H9 (cell line): ENCODE results near the gene LATS2. TPM values are rescaled to one million over a fixed set of nuclear protein-coding genes. Genes with fewer than 3 reads are reported as not detected.

Experiments used
- DNase-seq: peaks from one replicate; pipeline ENCODE4 v3.0.0-alpha.2; 2017
- H2AFZ ChIP-seq: one replicate; pipeline ENCODE4 v1.6.1; 2013; ENCODE audit warnings: mild to moderate bottlenecking, low read length, control low read depth, moderate library complexity
- H2AK5ac ChIP-seq: 2 replicates; pipeline ENCODE4 v1.6.1; 2013; ENCODE audit warnings: low read length, control low read depth, mixed read lengths; ENCODE audit not compliant: insufficient read length
- H2BK120ac ChIP-seq: one replicate; pipeline ENCODE4 v1.6.1; 2013; ENCODE audit warnings: low read depth, mild to moderate bottlenecking, low read length, control low read depth, inconsistent platforms; ENCODE audit not compliant: poor library complexity, severe bottlenecking
- H2BK12ac ChIP-seq: 2 replicates; pipeline ENCODE4 v1.6.1; 2013; ENCODE audit warnings: low read length, control low read depth, mixed read lengths, low read depth; ENCODE audit not compliant: insufficient read length
- H2BK15ac ChIP-seq: 2 replicates; pipeline ENCODE4 v1.6.1; 2013; ENCODE audit warnings: low read depth, low read length, control low read depth
- H2BK20ac ChIP-seq: one replicate; pipeline ENCODE4 v1.6.1; 2013; ENCODE audit warnings: low read depth, mild to moderate bottlenecking, low read length, control low read depth, inconsistent platforms; ENCODE audit not compliant: poor library complexity, severe bottlenecking
- H2BK5ac ChIP-seq: 2 replicates; pipeline ENCODE4 v1.6.1; 2013; ENCODE audit warnings: low read length, control low read depth, mixed read lengths; ENCODE audit not compliant: insufficient read length
- H3K14ac ChIP-seq: 2 replicates; pipeline ENCODE4 v1.6.1; 2013; ENCODE audit warnings: low read length, control low read depth; ENCODE audit not compliant: insufficient read depth
- H3K18ac ChIP-seq: 2 replicates; pipeline ENCODE4 v1.6.1; 2013; ENCODE audit warnings: low read depth, mild to moderate bottlenecking, mixed read lengths, low read length, control low read depth; ENCODE audit not compliant: insufficient read length
- H3K23ac ChIP-seq: 2 replicates; pipeline ENCODE4 v1.6.1; 2013; ENCODE audit warnings: low read length, control low read depth, mixed read lengths, low read depth; ENCODE audit not compliant: insufficient read length
- H3K23me2 ChIP-seq: 2 replicates; pipeline ENCODE4 v1.6.1; 2013; ENCODE audit warnings: low read depth, mild to moderate bottlenecking, mixed read lengths, low read length, control low read depth; ENCODE audit not compliant: insufficient read length, poor library complexity, severe bottlenecking
- H3K27ac ChIP-seq: 2 replicates; pipeline ENCODE4 v1.5.1; 2013; ENCODE audit warnings: low read length, control low read depth, mixed read lengths, low read depth; ENCODE audit not compliant: insufficient read length
- H3K27me3 ChIP-seq: 2 replicates; pipeline ENCODE4 v1.6.1; 2013; ENCODE audit warnings: low read length, control low read depth, inconsistent platforms; ENCODE audit not compliant: insufficient read depth
- H3K4ac ChIP-seq: 2 replicates; pipeline ENCODE4 v1.6.1; 2013; ENCODE audit warnings: low read depth, mild to moderate bottlenecking, control low read depth, inconsistent platforms, low read length, moderate library complexity
- H3K4me1 ChIP-seq: 2 replicates; pipeline ENCODE4 v1.6.1; 2013; ENCODE audit warnings: low read length, control low read depth, inconsistent platforms; ENCODE audit not compliant: insufficient read depth
- H3K4me2 ChIP-seq: 2 replicates; pipeline ENCODE4 v1.6.1; 2013; ENCODE audit warnings: low read length, control low read depth, mixed read lengths; ENCODE audit not compliant: insufficient read length, insufficient read depth
- H3K56ac ChIP-seq: 2 replicates; pipeline ENCODE4 v1.6.1; 2013; ENCODE audit warnings: low read depth, mild to moderate bottlenecking, mixed read lengths, low read length, control low read depth; ENCODE audit not compliant: insufficient read length
- H3K79me1 ChIP-seq: 2 replicates; pipeline ENCODE4 v1.6.1; 2013; ENCODE audit warnings: low read depth, mild to moderate bottlenecking, moderate library complexity, low read length, control low read depth, inconsistent platforms; ENCODE audit not compliant: insufficient read depth, poor library complexity, severe bottlenecking
- H3K79me2 ChIP-seq: 2 replicates; pipeline ENCODE4 v1.6.1; 2013; ENCODE audit warnings: low read length, control low read depth, inconsistent platforms; ENCODE audit not compliant: insufficient read depth
- H3K9ac ChIP-seq: 2 replicates; pipeline ENCODE4 v1.6.1; 2013; ENCODE audit warnings: low read length, control low read depth, mixed read lengths; ENCODE audit not compliant: insufficient read length; ENCODE audit errors: extremely low read depth
- H3K9me3 ChIP-seq: one replicate; pipeline ENCODE4 v1.6.1; 2013; ENCODE audit warnings: low read depth, low read length, inconsistent platforms; ENCODE audit not compliant: control insufficient read depth
- H3T11ph ChIP-seq: one replicate; pipeline ENCODE4 v1.6.1; 2013; ENCODE audit warnings: mild to moderate bottlenecking, low read length, control low read depth, inconsistent platforms
- H4K20me1 ChIP-seq: one replicate; pipeline ENCODE4 v1.6.1; 2013; ENCODE audit not compliant: control insufficient read depth, insufficient read length, insufficient read depth
- H4K5ac ChIP-seq: 2 replicates; pipeline ENCODE4 v1.6.1; 2013; ENCODE audit warnings: low read depth, mild to moderate bottlenecking, mixed read lengths, low read length, control low read depth; ENCODE audit not compliant: insufficient read length
- H4K8ac ChIP-seq: replicated peaks from 2 replicates; pipeline ENCODE4 v1.6.1; 2013; ENCODE audit warnings: low read length, control low read depth, mixed read lengths, low read depth; ENCODE audit not compliant: insufficient read length
- H4K91ac ChIP-seq: 2 replicates; pipeline ENCODE4 v1.6.1; 2013; ENCODE audit warnings: low read depth, mild to moderate bottlenecking, moderate library complexity, mixed read lengths, low read length, control low read depth; ENCODE audit not compliant: insufficient read length
- H3K27ac Mint-ChIP-seq, 3 experiments: 2 replicates in 2 of 3; 3 replicates in 1 of 3; pipeline ENCODE4 v1.8.0; 2020 to 2021; ENCODE audit warnings: mixed read lengths in 3 of 3, mild to moderate bottlenecking in 1 of 3, moderate library complexity in 1 of 3
- H3K27me3 Mint-ChIP-seq: 2 replicates; pipeline ENCODE4 v1.8.0; 2021; ENCODE audit warnings: low read depth, mild to moderate bottlenecking, moderate library complexity, mixed read lengths
- H3K36me3 Mint-ChIP-seq, 3 experiments: 2 replicates in 2 of 3; 3 replicates in 1 of 3; pipeline ENCODE4 v1.8.0; 2020 to 2021; ENCODE audit warnings: low read depth in 3 of 3, mixed read lengths in 3 of 3; ENCODE audit not compliant: insufficient read depth in 1 of 3
- H3K4me1 Mint-ChIP-seq, 2 experiments: 2 replicates each; pipeline ENCODE4 v1.8.0; 2020; ENCODE audit warnings: mixed read lengths in 2 of 2
- H3K4me3 Mint-ChIP-seq, 2 experiments: 2 replicates in 1 of 2; 3 replicates in 1 of 2; pipeline ENCODE4 v1.8.0; 2020 to 2021; ENCODE audit warnings: mild to moderate bottlenecking in 2 of 2, mixed read lengths in 2 of 2, moderate library complexity in 1 of 2
- H3K9me3 Mint-ChIP-seq, 2 experiments: 2 replicates in 1 of 2; 3 replicates in 1 of 2; pipeline ENCODE4 v1.8.0; 2020; ENCODE audit warnings: mild to moderate bottlenecking in 2 of 2, mixed read lengths in 2 of 2, moderate library complexity in 1 of 2
- WGBS: extraction: QIAGEN DNeasy Blood & Tissue Kit; methylation state at CpG from one replicate; pipeline ENCODE4 v1.1.7; 2013; ENCODE audit warnings: missing lambda C conversion rate, low lambda C conversion rate, mixed read lengths; ENCODE audit not compliant: insufficient read length; ENCODE audit errors: extremely low coverage; 5-methylcytosine and 5-hydroxymethylcytosine counted together
- total RNA-seq: library from RNA; stranded (reverse); gene quantifications from 2 replicates; pipeline ENCODE4 v1.2.1, GENCODE V29; 2021
- TF ChIP-seq, protein P1 (sequence below): fragments of 200-600 bp; sonication (generic); conservative IDR thresholded peaks from 3 replicates; pipeline ENCODE4 v1.8.0; 2021; ENCODE audit warnings: antibody characterized with exemption, mild to moderate bottlenecking

The LATS2 gene
- total RNA-seq, 1 experiment from 2014 or later = 20.0 TPM

- TF ChIP-seq, protein P1, sequence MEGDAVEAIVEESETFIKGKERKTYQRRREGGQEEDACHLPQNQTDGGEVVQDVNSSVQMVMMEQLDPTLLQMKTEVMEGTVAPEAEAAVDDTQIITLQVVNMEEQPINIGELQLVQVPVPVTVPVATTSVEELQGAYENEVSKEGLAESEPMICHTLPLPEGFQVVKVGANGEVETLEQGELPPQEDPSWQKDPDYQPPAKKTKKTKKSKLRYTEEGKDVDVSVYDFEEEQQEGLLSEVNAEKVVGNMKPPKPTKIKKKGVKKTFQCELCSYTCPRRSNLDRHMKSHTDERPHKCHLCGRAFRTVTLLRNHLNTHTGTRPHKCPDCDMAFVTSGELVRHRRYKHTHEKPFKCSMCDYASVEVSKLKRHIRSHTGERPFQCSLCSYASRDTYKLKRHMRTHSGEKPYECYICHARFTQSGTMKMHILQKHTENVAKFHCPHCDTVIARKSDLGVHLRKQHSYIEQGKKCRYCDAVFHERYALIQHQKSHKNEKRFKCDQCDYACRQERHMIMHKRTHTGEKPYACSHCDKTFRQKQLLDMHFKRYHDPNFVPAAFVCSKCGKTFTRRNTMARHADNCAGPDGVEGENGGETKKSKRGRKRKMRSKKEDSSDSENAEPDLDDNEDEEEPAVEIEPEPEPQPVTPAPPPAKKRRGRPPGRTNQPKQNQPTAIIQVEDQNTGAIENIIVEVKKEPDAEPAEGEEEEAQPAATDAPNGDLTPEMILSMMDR = no peak
- Mint-ChIP-seq H3K4me3 (no peak overlapping the region), H3K4me1 (peaks cover 9% of the 10 kb centered on the region in 2 experiments), H3K9me3 (no peaks in the 10 kb centered on the region; a peak in 1 of 5 replicates), H3K27ac (no peak overlapping the region), H3K36me3 (no peaks in the 10 kb centered on the region; a peak in 1 of 7 replicates), H3K27me3 (peaks cover 9% of the 10 kb centered on the region)
- WGBS = no CpG with 5 or more reads among the region's 14 CpGs
- Histone ChIP-seq H3T11ph (no peak overlapping the region), H2BK5ac (no peak overlapping the region), H3K27ac (no peak overlapping the region), H3K4ac (no peak overlapping the region), H4K8ac (no peak overlapping the region), H3K79me1 (no peaks in the 10 kb centered on the region), H3K14ac (no peak overlapping the region), H3K4me2 (no peak overlapping the region), H3K9ac (no peak overlapping the region), H2BK15ac (no peak overlapping the region), H2AK5ac (no peak overlapping the region), H4K5ac (no peak overlapping the region), H2AFZ (no peak overlapping the region), H3K9me3 (no peaks in the 10 kb centered on the region), H3K18ac (no peak overlapping the region), H3K4me1 (no peaks in the 10 kb centered on the region), H3K27me3 (no peaks in the 10 kb centered on the region), H3K23ac (no peak overlapping the region), H2BK120ac (no peak overlapping the region), H2BK12ac (no peak overlapping the region), H2BK20ac (no peak overlapping the region), H3K56ac (no peak overlapping the region), H4K91ac (no peak overlapping the region), H3K23me2 (no peaks in the 10 kb centered on the region), H4K20me1 (no peaks in the 10 kb centered on the region), H3K79me2 (no peaks in the 10 kb centered on the region)
- no peak for DNase-seq
Observed at GRCh38 chr13:21079761-21080592, 18.6 kb upstream of the LATS2 start.
